ENCODE results near the gene ZNF121.

GRCh38 chr19:9566729-9567128 lies 17.6 kb downstream of the ZNF121 start:
- TF ChIP-seq CTCF (IDR thresholded peaks at IDR 0.05) (no peak), POLR2A (IDR thresholded peaks at IDR 0.05) (no peak)
